Measurements from ENCODE around the gene DACT2. TPM values are rescaled to one million over a fixed set of nuclear protein-coding genes. Genes with fewer than 3 reads are reported as not detected.

Gene DACT2
- total and polyA plus RNA-seq, 8 donors = 0.87 to 6.5 (median 3.1) TPM

GRCh38 chr6:168264593-168265335 lies 54.8 kb downstream of the DACT2 start:
- no peak for TF ChIP-seq CTCF (IDR thresholded peaks at IDR 0.05)
- FAIRE-seq (no peak), DNase-seq (no peak), ATAC-seq (no peak)
- H3K4me3 ChIP-seq = no peak overlapping the region
- H3K27me3 ChIP-seq = no peaks in the 10 kb centered on the region
- 67 to 73% methylated on average over 19 of the region's 19 CpGs for WGBS, 2 donors
- peaks cover 9 to 17% (median 10%) of the 10 kb centered on the region in 3 donors for H3K4me1 ChIP-seq
- H3K9me3 ChIP-seq = no peaks in the 10 kb centered on the region
- intact Hi-C loops (cut with DNase I) = no loop called here
- H3K27ac ChIP-seq = no peak overlapping the region
- no peaks in the 10 kb centered on the region for H3K36me3 ChIP-seq

GRCh38 chr6:168263351-168263905 lies 56.1 kb downstream of the DACT2 start:
- intact Hi-C loops (cut with DNase I) = no loop called here
- FAIRE-seq = no peak

GRCh38 chr6:168261234-168261633 lies 58.3 kb downstream of the DACT2 start:
- Histone ChIP-seq H3K4me3 (no peak overlapping the region), H3K27ac (peak overlapping the region in 3 of 4 donors; percentile 44 to 81 (median 80)), H3K27me3 (no peaks in the 10 kb centered on the region), H3K4me1 (peaks cover 9 to 17% (median 10%) of the 10 kb centered on the region in 3 donors), H3K9me3 (no peaks in the 10 kb centered on the region), H3K36me3 (no peaks in the 10 kb centered on the region)
- intact Hi-C loops (cut with DNase I) = no loop called here
- no peak for TF ChIP-seq CTCF (IDR thresholded peaks at IDR 0.05)
- ATAC-seq (no peak), DNase-seq (peak in 1 of 6 donors; percentile 72), FAIRE-seq (no peak)
- 83 to 85% methylated on average over 12 of the region's 12 CpGs for WGBS, 2 donors

More at GRCh38 chr6:168263351-168263905, 56.1 kb downstream of the DACT2 start:
- Histone ChIP-seq H3K4me3 (no peak overlapping the region), H3K27ac (peak overlapping the region in 1 of 4 donors; percentile 81), H3K36me3 (no peaks in the 10 kb centered on the region), H3K4me1 (peaks cover 9 to 17% (median 10%) of the 10 kb centered on the region in 3 donors), H3K27me3 (no peaks in the 10 kb centered on the region), H3K9me3 (no peaks in the 10 kb centered on the region)
- no peak for TF ChIP-seq CTCF (IDR thresholded peaks at IDR 0.05)
- ATAC-seq (no peak), DNase-seq (no peak)
- WGBS, 2 donors = 92 to 95% methylated on average over 27 to 28 of the region's 28 CpGs

- Histone ChIP-seq H3K27ac (no peak overlapping the region), H3K4me1 (peaks cover 9 to 17% (median 10%) of the 10 kb centered on the region in 3 donors), H3K4me3 (no peak overlapping the region), H3K36me3 (no peaks in the 10 kb centered on the region), H3K27me3 (no peaks in the 10 kb centered on the region), H3K9me3 (no peaks in the 10 kb centered on the region)
- intact Hi-C loops (cut with DNase I) = no loop called here
- no peak for TF ChIP-seq CTCF (IDR thresholded peaks at IDR 0.05)
- ATAC-seq (no peak), DNase-seq (no peak), FAIRE-seq (no peak)
- 77 to 85% methylated on average over 24 of the region's 24 CpGs for WGBS, 2 donors
These were observed 59.1 kb downstream of the DACT2 start for GRCh38 chr6:168260420-168260987.
